Suprapubic skin (tissue), 4 donors: Measurements from ENCODE around the gene NSMCE1.

ENCODE experiments used
- CTCF ChIP-seq, 2 donors: fragments of 200-600 bp in 1 of 2; fragments of 450-650 bp in 1 of 2; sonication (generic) in 1 of 2; IDR thresholded peaks; one replicate each; pipeline ENCODE4 v1.5.1; 2016 to 2019; ENCODE audit warnings: antibody characterized with exemption in 2 of 2, mild to moderate bottlenecking in 1 of 2, moderate library complexity in 1 of 2
- POLR2A ChIP-seq, 2 donors: fragments of 450-650 bp; IDR thresholded peaks; one replicate each; pipeline ENCODE4 v1.6.1; 2017; ENCODE audit warnings: antibody characterized with exemption in 2 of 2, mild to moderate bottlenecking in 2 of 2, moderate library complexity in 2 of 2
- POLR2AphosphoS5 ChIP-seq, 3 donors: sonication (generic); formaldehyde crosslinking; IDR thresholded peaks; one replicate each; pipeline ENCODE4 v1.6.1; 2017; ENCODE audit warnings: antibody characterized with exemption in 3 of 3

GRCh38 chr16:27217256-27217655 is 51.3 kb downstream of the NSMCE1 start:
- TF ChIP-seq CTCF (IDR thresholded peaks at IDR 0.05) (no peak), POLR2A (IDR thresholded peaks at IDR 0.05) (no peak), POLR2AphosphoS5 (IDR thresholded peaks at IDR 0.05) (no peak)
